ENCODE data around the gene KSR2.

- TF ChIP-seq POLR2AphosphoS5 (IDR thresholded peaks at IDR 0.05) (no peak), CTCF (IDR thresholded peaks at IDR 0.05) (no peak)
These were observed 405.8 kb downstream of the KSR2 start for GRCh38 chr12:117563007-117563406.
